Stimulated activated CD4-positive, alpha-beta T cell treated with anti-CD3 and anti-CD28 coated beads, Interleukin-12 subunit alpha, Interleukin-12 subunit beta, amount 100 ng/mL, for 48 hours (primary cell): ENCODE data around the gene CSTPP1.
"Not testable (repeated sequence)": the region's sequence is repeated elsewhere in the genome, so short reads cannot be mapped to it uniquely, and the experiment has no call there.

Experiments
- DNase-seq, 3 donors: peaks; one replicate each; pipeline ENCODE4 v3.0.0-alpha.2; 2020; ENCODE audit warnings: low read depth in 2 of 3, low spot score in 1 of 3

Gene CSTPP1

GRCh38 chr11:47178316-47178715, 241.8 kb downstream of the CSTPP1 start:
- DNase-seq = no peak

DNA sequence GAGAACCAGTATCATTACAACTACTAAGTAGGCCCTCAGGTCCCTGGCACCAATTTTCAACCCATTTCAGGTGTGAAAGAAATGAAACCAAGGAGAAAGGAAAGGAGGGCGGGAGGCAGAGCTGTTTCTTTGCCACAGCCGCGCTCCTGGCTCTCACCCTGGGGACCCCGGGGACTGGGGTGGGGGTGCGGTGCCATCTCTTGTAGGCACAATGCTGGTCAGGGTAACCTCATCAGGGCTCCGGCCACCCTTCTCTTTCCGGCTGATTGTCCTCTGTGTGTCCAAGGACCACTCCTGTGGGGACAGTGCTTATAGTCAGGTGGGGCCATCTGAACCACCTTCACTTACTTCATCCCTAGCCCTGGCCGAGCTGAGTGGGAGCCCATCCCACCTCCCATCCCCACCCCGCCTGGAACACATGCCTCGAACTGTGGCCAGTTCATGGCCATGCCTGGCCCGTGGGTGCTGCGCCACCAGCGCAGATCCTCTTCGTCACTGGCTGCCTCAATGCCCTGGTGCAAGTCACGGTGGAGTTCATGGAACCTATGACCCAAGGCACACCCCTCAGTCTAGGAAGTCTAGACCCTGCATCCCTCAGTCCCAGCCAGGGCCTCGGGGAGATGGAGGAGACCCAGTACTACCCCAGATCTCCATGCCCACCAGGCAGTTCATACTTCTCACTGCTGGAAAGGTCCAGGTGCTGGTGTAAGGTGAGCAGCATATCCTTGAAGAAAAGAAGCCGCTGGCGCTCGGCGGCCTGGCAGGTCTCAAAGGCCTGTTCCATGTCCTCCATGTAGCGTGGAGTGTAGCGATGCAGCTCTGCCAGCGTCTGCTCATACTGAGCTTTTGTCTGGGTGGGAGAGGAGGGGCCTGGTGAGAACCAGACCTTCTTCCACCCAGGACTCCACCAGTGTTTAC, 242.4 kb downstream of the CSTPP1 start:
- no peak for DNase-seq

GRCh38 chr11:47179655-47179991, 243.1 kb downstream of the CSTPP1 start:
- peak in 2 of 3 donors; percentile 16 to 23 for DNase-seq

DNA sequence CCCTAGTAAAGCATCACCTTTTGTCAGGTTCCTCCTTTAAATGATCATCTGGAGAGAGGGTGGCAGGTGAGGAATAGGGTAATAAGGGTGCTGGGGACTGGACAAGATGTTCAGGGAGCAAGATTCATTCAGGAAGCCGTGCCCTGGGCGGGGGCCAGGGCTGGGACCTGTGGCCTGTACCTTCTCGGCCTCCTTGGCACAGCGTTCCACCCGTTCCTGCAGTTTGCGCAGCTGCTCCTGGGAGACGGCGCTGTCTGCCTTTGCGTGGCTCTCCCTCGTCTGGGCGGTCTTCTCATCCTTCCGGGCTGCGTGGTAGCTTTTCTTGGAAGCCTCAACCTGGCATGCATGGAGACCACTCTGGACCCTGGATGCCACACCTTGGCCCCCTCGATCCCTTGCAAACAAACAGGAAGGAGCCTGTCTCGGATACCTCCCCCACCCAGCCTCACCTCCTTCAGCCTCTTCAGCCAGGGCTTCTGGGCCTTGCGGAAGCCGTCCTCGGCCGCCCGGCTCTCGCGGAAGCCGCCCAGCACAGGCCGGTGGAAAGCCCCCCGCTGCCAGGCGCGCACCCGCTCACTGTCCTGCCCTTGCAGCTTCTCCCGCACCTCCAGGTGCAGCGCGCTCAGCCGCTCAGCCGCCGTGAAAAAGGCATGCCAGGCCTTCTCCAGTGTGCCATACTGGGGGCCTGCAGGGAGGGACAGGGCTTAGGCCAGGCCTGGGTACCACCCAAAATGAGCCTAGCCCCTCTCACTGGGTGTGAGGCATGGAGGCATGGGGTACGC, 243.6 kb downstream of the CSTPP1 start:
- no peak for DNase-seq

- no peak for DNase-seq
Observed at GRCh38 chr11:47181271-47181670, 244.7 kb downstream of the CSTPP1 start.

- DNase-seq = no peak
Observed at GRCh38 chr11:47182380-47182779, 245.8 kb downstream of the CSTPP1 start.

DNA sequence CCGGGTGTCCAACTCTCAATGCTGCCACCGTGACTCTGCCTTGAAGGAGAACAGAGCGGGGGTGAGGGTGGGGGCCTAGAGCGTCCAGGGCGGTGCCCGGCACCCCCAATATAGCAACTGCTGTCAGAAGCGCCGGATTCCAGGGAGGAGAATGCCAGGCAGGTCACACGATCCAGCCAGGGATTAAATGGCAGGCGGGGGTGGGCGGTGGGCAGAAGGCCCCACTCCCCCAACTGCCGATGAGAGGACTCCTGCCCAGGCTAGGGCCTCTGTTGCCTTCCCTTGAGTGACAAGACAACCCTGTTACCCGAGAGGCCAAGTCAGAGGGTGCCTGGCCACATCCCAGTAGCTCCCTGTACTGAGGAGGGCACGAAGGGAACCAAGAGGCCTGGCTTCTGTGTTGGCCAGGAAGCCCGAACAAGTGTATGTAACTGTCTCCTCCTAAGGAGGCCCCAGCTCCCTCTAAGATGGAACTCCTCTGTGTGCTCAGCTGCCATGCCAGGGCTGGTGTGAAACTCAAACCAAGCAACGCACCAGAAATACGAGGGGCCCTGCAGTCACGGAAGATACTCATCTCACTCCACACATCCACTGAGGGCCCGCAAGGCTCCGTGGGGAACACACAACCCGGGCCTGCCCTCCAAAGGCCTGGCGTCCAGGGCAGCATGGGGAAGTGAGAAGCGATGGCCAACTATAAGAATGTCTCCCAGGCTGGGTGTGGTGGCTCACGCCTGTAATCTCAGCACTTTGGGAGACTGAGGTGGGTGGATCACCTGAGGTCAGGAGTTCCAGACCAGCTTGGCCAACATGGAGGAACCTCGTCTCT, 246.7 kb downstream of the CSTPP1 start:
- DNase-seq = no peak

- DNase-seq = no peak
Observed at GRCh38 chr11:47183969-47184368, 247.4 kb downstream of the CSTPP1 start.

DNA sequence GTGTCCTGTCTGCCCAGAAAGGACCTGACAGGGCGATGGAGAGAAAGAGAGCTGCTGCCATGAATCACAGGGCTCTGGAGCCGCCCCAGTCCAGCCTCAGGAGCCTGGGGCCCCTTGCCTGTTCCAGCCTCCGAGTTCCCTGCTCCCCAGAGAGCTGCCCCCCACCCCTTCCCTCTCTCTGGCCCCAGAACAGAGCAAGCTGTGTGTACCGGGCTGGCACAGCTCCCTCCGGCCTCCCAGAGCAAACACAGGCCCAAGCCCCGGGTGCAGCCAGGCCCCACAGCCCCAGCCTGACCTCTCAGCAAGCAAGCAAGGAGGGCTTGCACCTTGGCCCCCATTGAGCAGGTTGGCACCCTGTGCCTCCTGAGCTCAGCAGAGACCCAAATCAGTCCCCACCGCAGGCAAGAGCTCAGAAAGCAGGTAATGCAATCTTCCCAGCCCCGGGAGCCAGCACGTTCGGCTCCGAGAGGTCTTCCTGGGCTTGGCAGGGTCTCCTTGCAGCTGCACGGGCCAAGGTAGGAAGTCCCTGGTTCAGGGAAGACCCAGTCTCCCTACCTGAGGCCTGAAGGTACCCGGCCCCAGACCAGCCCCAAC, 248.2 kb downstream of the CSTPP1 start:
- no peak for DNase-seq

DNA sequence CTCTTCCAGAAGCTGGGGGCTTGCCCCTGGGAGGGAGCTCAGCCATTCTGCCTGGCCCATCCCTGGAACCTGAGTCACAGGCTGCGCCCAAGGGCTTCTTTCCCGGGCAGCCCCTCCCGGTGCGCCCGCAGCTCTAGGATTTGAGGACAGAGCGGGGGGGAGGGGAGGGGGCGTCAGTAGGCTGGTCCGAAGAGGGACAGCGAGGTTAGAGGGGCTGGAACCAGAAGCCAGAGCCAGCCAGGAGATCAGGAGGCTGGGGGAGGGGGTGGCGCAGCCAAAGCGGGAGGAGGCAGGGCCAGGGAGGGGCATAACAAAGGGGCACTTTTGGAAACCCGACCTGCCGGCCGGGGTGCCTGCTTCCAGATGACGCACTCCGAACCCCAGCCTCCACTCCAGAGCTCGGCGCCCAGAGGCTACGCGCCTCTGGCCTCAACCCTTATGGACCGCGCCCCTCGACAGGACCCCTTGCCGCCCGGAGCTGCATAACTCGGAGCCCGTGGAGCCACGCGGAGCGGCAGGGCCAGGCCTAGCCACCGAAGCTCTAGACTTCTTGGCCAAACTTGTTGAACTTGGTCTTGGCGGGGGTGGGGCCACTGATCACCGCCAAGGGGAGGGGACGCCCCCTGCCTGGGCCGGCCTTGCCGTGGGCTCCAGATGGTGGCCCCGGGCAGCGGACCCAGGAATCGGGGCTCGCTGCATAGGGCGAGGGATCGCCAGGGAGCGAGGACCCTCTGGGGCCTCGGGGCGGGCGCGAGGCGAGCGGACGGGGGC, 248.9 kb downstream of the CSTPP1 start:
- DNase-seq = no peak

- peak in 1 of 3 donors; percentile 42 for DNase-seq
Observed at GRCh38 chr11:47186076-47186699, 249.6 kb downstream of the CSTPP1 start, which contains the start of gene PACSIN3. PACSIN3 (minus strand) TSS chr11:47186434; CDS start chr11:47182727, 3,707 bp downstream.

GRCh38 chr11:47186700-47187695, 250.4 kb downstream of the CSTPP1 start:
- DNase-seq = peak; percentile 31 to 34 (median 31)

- no peak for DNase-seq
Observed at GRCh38 chr11:47187723-47188122, 251.2 kb downstream of the CSTPP1 start.

GRCh38 chr11:47188259-47188658, 251.7 kb downstream of the CSTPP1 start:
- no peak for DNase-seq

DNA sequence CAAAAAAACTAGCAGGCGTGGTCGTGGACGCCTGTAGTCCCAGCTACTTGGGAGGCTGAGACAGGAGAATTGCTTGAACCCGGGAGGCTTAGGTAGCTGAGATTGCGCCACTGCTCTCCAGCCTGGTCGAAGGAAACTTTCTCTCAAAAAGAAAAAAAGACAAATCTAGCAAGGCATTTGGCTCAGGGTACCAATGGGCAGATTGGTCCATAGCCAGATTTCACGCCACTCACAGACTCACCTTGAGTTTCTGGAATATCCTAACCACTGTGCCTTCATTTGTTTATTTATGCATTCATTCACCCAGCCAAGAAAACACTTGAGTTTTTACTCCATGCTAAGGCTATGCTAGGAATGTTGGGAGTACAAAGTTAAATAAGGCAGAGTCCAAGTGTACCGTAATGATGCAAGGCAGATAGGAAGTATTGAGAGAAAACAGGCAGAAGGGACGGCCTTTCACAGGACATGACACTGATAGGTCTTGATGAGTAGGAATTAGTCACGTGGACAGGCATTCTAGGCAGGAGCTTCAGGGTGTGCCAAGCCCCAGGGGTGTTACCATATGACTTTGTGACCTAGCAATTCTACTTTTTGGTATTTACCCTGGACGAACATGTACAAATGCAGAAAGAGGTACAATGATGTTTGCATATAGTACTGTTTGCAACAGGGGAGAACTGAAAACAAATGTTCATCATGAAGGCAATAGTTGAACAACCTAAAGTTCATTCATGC, 252.7 kb downstream of the CSTPP1 start:
- DNase-seq = no peak

DNA sequence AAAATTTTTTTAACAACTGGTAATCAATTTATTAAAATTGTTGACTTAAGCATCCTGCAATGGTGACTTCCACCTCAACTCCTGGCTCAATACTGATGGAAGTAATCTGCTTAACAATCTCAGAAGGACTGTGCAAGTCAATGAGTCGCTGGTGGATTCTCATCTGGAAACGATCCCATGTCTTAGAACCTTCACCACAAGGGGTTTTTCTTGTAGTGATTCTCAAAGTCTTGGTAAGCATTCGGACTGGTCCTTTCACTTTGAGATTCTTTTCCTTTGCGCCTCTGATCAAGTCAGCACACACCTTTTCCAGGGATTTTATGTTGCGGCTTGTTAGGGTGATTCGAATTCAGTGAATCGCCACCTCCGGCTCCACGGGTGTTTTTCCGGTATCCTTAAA, 254.6 kb downstream of the CSTPP1 start:
- not testable (repeated sequence) for DNase-seq

DNA sequence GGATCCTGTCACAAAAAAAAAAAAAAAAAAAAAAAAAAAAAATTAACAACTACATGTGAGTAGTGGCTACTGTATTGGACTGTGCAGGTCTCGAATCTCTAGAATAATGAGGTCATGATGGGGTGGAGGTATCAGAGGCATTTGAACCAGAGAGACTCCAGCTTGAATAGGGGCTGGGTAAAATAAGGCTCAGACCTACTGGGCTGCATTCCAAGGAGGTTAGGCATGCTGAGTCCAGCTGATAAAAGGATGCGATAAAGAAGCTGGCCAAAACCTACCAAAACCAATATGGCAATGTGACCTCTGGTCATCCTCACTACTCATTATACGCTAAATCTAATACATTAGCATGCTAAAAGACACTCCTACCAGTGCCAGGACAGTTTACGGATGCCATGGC, 255.6 kb downstream of the CSTPP1 start:
- DNase-seq = no peak

DNA sequence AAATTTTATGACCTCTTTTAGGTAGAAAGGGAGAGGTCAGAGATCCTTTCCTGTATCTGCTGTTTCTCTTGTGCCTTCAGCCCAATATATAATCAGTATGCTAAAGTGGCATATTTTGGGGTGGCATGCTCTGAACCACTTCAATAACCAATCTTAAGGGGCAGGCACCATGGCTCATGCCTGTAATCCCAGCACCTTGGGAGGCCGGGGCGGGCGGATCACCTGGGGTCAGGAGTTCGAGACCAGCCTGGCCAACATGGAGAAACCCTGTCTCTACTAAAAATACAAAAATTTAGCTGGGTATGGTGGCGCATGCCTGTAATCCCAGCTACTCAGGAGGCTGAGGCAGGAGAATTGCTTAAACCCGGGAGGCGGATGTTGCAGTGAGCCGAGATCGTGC, 261.6 kb downstream of the CSTPP1 start:
- DNase-seq = not testable (repeated sequence)
